Osteoblast (primary cell): ENCODE measurements around the gene CADPS2. TPM values are rescaled to one million over a fixed set of nuclear protein-coding genes. Genes with fewer than 3 reads are reported as not detected.

ENCODE experiments used
- DNase-seq: peaks from one replicate; pipeline ENCODE4 v3.0.0; 2011; ENCODE audit warnings: low spot score, mixed read lengths; ENCODE audit not compliant: insufficient read length; ENCODE audit errors: missing footprints
- H2AFZ ChIP-seq: 2 replicates; pipeline ENCODE4 v1.6.0; 2011; ENCODE audit warnings: mild to moderate bottlenecking, low read length
- H3K27ac ChIP-seq: 2 replicates; pipeline ENCODE4 v1.5.1; 2011; ENCODE audit warnings: mild to moderate bottlenecking, low read depth, low read length, moderate library complexity
- H3K27me3 ChIP-seq: 2 replicates; pipeline ENCODE4 v1.6.0; 2012; ENCODE audit warnings: mild to moderate bottlenecking, control low read depth, inconsistent platforms, low read length, moderate library complexity; ENCODE audit not compliant: insufficient read depth
- H3K36me3 ChIP-seq: 2 replicates; pipeline ENCODE4 v1.5.1; 2011; ENCODE audit warnings: mild to moderate bottlenecking, low read length, control low read depth, moderate library complexity; ENCODE audit not compliant: insufficient read depth
- H3K4me1 ChIP-seq: 2 replicates; pipeline ENCODE4 v1.5.1; 2011; ENCODE audit warnings: mild to moderate bottlenecking, low read length, control low read depth, moderate library complexity; ENCODE audit not compliant: insufficient read depth
- H3K4me2 ChIP-seq: 2 replicates; pipeline ENCODE4 v1.6.0; 2011; ENCODE audit warnings: mild to moderate bottlenecking, low read length; ENCODE audit not compliant: insufficient read depth
- H3K4me3 ChIP-seq: fragments of 200-600 bp; sonication (generic); 3 replicates; pipeline ENCODE4 v1.5.1; 2012; ENCODE audit warnings: mild to moderate bottlenecking, low read length, inconsistent platforms; ENCODE audit not compliant: insufficient read depth
- H3K79me2 ChIP-seq: 2 replicates; pipeline ENCODE4 v1.6.0; 2012; ENCODE audit warnings: mild to moderate bottlenecking, low read length, control low read depth, inconsistent platforms; ENCODE audit not compliant: insufficient read depth
- H3K9me3 ChIP-seq: 2 replicates; pipeline ENCODE4 v1.5.1; 2011; ENCODE audit warnings: low read depth, low read length, control low read depth
- H4K20me1 ChIP-seq: 2 replicates; pipeline ENCODE4 v1.6.0; 2012; ENCODE audit warnings: mild to moderate bottlenecking, low read length, control low read depth; ENCODE audit not compliant: insufficient read depth
- total RNA-seq: library from RNA; depleted of rRNA; stranded (reverse); fragments of >200 nt; gene quantifications from 2 replicates; pipeline ENCODE4 v1.2.3, GENCODE V29; 2012
- TF ChIP-seq, protein P1 (sequence below): IDR thresholded peaks from 2 replicates; pipeline ENCODE4 v1.5.1; 2011; ENCODE audit warnings: mild to moderate bottlenecking, low read depth, low read length, moderate library complexity; ENCODE audit errors: extremely low read depth

CADPS2 gene
- total RNA-seq, 1 donor: 21.7 TPM

DNA sequence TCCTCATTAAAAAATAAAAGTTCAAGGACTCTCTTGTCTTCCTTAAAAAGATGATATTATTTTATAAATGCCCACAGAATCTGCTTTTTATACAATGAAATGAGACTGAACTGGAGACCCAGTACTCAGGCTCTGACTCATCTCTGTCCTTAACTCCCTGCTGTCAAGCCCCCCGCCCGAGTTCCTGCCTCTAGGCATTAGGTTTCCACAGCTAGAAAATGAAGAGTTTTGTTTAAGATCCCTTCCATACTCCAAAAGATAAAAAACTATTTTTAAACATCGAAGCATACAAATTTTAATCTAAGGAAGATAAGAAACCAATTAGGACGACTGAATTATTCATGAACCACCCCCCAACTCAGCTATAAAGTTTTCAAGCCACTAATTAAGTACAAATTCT, 484.0 kb downstream of the CADPS2 start:
- H3K4me1 ChIP-seq: no peaks in the 10 kb centered on the region
- no peak overlapping the region for H3K27ac ChIP-seq
- no peaks in the 10 kb centered on the region for H4K20me1 ChIP-seq
- no peaks in the 10 kb centered on the region for H3K27me3 ChIP-seq
- no peaks in the 10 kb centered on the region for H3K79me2 ChIP-seq
- no peak overlapping the region for H3K4me2 ChIP-seq
- no peaks in the 10 kb centered on the region for H3K36me3 ChIP-seq
- H2AFZ ChIP-seq: no peak overlapping the region
- no peak for DNase-seq
- H3K4me3 ChIP-seq: no peak overlapping the region
- TF ChIP-seq, protein P1, sequence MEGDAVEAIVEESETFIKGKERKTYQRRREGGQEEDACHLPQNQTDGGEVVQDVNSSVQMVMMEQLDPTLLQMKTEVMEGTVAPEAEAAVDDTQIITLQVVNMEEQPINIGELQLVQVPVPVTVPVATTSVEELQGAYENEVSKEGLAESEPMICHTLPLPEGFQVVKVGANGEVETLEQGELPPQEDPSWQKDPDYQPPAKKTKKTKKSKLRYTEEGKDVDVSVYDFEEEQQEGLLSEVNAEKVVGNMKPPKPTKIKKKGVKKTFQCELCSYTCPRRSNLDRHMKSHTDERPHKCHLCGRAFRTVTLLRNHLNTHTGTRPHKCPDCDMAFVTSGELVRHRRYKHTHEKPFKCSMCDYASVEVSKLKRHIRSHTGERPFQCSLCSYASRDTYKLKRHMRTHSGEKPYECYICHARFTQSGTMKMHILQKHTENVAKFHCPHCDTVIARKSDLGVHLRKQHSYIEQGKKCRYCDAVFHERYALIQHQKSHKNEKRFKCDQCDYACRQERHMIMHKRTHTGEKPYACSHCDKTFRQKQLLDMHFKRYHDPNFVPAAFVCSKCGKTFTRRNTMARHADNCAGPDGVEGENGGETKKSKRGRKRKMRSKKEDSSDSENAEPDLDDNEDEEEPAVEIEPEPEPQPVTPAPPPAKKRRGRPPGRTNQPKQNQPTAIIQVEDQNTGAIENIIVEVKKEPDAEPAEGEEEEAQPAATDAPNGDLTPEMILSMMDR: no peak
- H3K9me3 ChIP-seq: no peaks in the 10 kb centered on the region

DNA sequence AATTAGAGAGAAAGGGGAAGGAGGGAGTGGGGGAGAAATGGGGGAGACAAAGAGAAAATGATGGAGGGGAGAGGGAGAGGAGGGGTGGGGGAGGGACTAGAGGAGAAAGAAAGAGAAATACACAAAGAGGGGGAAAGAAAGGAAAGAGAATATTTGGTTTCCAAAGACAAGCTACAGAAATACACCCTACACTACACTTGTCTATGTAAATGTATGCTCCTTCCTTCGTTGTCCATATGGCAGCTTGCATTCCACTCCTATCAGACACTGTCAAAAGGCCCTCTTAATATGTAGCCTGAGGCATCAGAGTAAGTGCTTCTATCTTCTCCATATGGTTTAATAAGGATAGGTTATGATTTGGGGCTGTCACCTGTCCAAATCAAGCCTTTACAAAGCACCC, 488.9 kb downstream of the CADPS2 start:
- Histone ChIP-seq H3K4me1 (no peaks in the 10 kb centered on the region), H3K4me3 (no peak overlapping the region), H3K9me3 (no peaks in the 10 kb centered on the region), H3K79me2 (no peaks in the 10 kb centered on the region), H3K27ac (no peak overlapping the region), H4K20me1 (no peaks in the 10 kb centered on the region), H3K4me2 (no peak overlapping the region), H3K27me3 (no peaks in the 10 kb centered on the region), H3K36me3 (no peaks in the 10 kb centered on the region), H2AFZ (no peak overlapping the region)
- no peak for DNase-seq
- TF ChIP-seq, protein P1: no peak

DNA sequence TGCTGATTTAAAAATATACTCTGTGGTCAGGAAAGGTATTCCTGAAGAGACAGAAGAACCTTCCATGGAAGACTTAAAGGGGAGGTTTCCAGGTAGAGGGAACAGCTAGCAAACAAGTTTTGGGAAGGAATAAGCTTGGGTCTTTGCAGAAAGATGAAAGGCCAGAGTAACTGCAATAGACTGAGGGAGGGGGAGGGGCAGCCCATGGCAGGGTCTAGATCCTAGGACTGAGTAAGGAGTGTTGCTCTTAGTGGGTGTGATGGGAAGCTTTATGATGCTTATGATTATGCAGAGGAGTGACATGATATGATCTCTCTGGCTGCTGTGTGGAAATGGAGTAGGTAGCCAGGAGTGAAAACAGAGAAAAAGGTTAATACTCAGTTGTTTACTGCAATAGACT, 491.7 kb downstream of the CADPS2 start:
- Histone ChIP-seq H3K79me2 (no peaks in the 10 kb centered on the region), H3K27me3 (no peaks in the 10 kb centered on the region), H3K4me3 (no peak overlapping the region), H3K9me3 (no peaks in the 10 kb centered on the region), H4K20me1 (no peaks in the 10 kb centered on the region), H3K36me3 (no peaks in the 10 kb centered on the region), H3K27ac (no peak overlapping the region), H3K4me2 (no peak overlapping the region), H3K4me1 (no peaks in the 10 kb centered on the region), H2AFZ (no peak overlapping the region)
- TF ChIP-seq, protein P1: no peak
- DNase-seq: no peak

DNA sequence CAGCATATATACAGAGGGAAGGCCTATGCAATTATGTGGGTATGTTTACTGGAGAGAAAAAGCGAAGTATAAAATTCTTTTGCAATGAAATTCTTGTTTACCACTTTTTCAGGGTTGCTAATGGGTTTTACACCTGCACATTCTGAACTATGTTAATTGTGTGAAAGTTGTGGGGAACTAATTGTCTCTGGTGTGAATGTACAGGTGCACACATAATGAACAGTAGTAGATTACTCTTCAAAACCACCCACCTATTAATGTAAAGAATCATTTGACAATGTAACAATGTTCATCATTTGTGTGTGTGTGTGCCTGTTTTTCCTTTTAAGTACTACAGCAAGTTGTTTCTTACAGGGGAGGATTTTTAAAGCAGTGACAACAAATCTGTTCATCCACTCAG, 501.7 kb downstream of the CADPS2 start:
- Histone ChIP-seq H2AFZ (no peak overlapping the region), H3K36me3 (no peaks in the 10 kb centered on the region), H3K4me2 (no peak overlapping the region), H3K79me2 (no peaks in the 10 kb centered on the region), H3K4me1 (no peaks in the 10 kb centered on the region), H3K9me3 (no peaks in the 10 kb centered on the region), H3K4me3 (no peak overlapping the region), H3K27me3 (no peaks in the 10 kb centered on the region), H3K27ac (no peak overlapping the region), H4K20me1 (no peaks in the 10 kb centered on the region)
- DNase-seq: no peak
- TF ChIP-seq, protein P1: no peak
